Thyroid gland (tissue), 4 donors: ENCODE results near the gene ABCA5.

ENCODE experiments used
- POLR2A ChIP-seq, 2 donors: fragments of 450-650 bp; IDR thresholded peaks; one replicate each; pipeline ENCODE4 v1.6.1; 2017; ENCODE audit warnings: antibody characterized with exemption in 2 of 2, mild to moderate bottlenecking in 2 of 2, moderate library complexity in 1 of 2
- TF ChIP-seq, protein P1 (sequence below), 6 experiments: fragments of 200-600 bp in 3 of 6; fragments of 450-650 bp in 3 of 6; sonication (generic) in 3 of 6; IDR thresholded peaks; one replicate each; pipeline ENCODE4 v1.5.1; 2016 to 2019; ENCODE audit warnings: antibody characterized with exemption in 6 of 6, mild to moderate bottlenecking in 2 of 6, inconsistent platforms in 1 of 6, moderate library complexity in 1 of 6

DNA sequence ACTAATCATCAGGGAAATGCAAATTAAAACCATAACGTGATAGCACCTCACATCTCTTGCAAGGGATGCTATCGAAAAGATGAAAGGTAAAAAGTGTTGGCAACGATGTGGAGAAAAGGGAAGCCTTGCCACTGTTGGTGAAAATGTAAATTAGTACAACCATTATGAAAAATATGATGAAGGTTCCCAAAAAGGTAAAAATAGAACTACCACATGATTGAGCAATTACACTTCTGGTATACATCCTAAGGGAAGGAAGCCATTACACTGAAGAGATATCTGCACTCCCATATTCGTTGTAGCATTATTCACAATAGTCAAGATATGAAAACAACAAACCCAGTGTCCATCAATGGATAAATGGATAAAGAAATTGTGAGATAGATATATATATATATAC is 119.8 kb downstream of the ABCA5 start:
- TF ChIP-seq, protein P1, sequence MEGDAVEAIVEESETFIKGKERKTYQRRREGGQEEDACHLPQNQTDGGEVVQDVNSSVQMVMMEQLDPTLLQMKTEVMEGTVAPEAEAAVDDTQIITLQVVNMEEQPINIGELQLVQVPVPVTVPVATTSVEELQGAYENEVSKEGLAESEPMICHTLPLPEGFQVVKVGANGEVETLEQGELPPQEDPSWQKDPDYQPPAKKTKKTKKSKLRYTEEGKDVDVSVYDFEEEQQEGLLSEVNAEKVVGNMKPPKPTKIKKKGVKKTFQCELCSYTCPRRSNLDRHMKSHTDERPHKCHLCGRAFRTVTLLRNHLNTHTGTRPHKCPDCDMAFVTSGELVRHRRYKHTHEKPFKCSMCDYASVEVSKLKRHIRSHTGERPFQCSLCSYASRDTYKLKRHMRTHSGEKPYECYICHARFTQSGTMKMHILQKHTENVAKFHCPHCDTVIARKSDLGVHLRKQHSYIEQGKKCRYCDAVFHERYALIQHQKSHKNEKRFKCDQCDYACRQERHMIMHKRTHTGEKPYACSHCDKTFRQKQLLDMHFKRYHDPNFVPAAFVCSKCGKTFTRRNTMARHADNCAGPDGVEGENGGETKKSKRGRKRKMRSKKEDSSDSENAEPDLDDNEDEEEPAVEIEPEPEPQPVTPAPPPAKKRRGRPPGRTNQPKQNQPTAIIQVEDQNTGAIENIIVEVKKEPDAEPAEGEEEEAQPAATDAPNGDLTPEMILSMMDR (IDR thresholded peaks at IDR 0.05), result no peak
- no peak for TF ChIP-seq POLR2A (IDR thresholded peaks at IDR 0.05)
